Caco-2 (cell line): Measurements from ENCODE around the gene CCDC3. TPM values are rescaled to one million over a fixed set of nuclear protein-coding genes. Genes with fewer than 3 reads are reported as not detected.
"Not testable (repeated sequence)": the region's sequence is repeated elsewhere in the genome, so short reads cannot be mapped to it uniquely, and the experiment has no call there.

ENCODE experiments used
- BruUV-seq: library from RNA; stranded (reverse); fragments of 400-500 nt; replicated peaks from 2 replicates; lab custom pipeline; 2021; lab: Mats Ljungman, UMichigan
- CTCF ChIA-PET: fragments of 300-600 bp; sonication (Branson Sonifier 250); formaldehyde crosslinking; loops from one replicate; lab custom pipeline; 2022; ENCODE audit warnings: antibody characterized with exemption; lab: Charles Lee
- POLR2A ChIA-PET: fragments of 300-600 bp; sonication (Branson Sonifier 250); formaldehyde crosslinking; loops from one replicate; lab custom pipeline; 2022; ENCODE audit warnings: antibody characterized with exemption; lab: Charles Lee
- DNase-seq, 2 experiments: peaks; one replicate each; pipeline versions ENCODE4 v3.0.0 to v3.0.0-alpha.2; 2020 to 2022
- H3K27me3 ChIP-seq: replicated peaks from 2 replicates; pipeline ENCODE4 v1.6.0; 2011; ENCODE audit warnings: low read length; ENCODE audit not compliant: control insufficient read depth, insufficient read depth
- H3K36me3 ChIP-seq: 2 replicates; pipeline ENCODE4 v1.5.1; 2011; ENCODE audit warnings: low read length; ENCODE audit not compliant: control insufficient read depth, insufficient read depth
- H3K4me1 ChIP-seq: fragments of 250-450 bp; sonication (Bioruptor Pico); 2 replicates; pipeline ENCODE4 v1.5.1; 2020; ENCODE audit warnings: mild to moderate bottlenecking
- H3K4me3 ChIP-seq: 2 replicates; pipeline ENCODE4 v1.5.1; 2011; ENCODE audit warnings: low read depth, mild to moderate bottlenecking, control low read depth, low read length
- H3K9me3 ChIP-seq: fragments of 250-450 bp; sonication (Bioruptor Pico); 2 replicates; pipeline ENCODE4 v1.5.1; 2020; ENCODE audit warnings: mild to moderate bottlenecking, moderate library complexity
- H3K27ac Mint-ChIP-seq: one replicate; pipeline ENCODE4 v1.8.0; 2022; ENCODE audit warnings: mixed read lengths; ENCODE audit not compliant: unreplicated experiment
- H3K27me3 Mint-ChIP-seq: one replicate; pipeline ENCODE4 v1.8.0; 2022; ENCODE audit warnings: mixed read lengths; ENCODE audit not compliant: insufficient read depth, unreplicated experiment
- H3K36me3 Mint-ChIP-seq: one replicate; pipeline ENCODE4 v1.8.0; 2022; ENCODE audit warnings: mild to moderate bottlenecking, mixed read lengths; ENCODE audit not compliant: insufficient read depth, unreplicated experiment
- H3K4me1 Mint-ChIP-seq: one replicate; pipeline ENCODE4 v1.8.0; 2022; ENCODE audit warnings: low read depth, mixed read lengths; ENCODE audit not compliant: unreplicated experiment
- H3K4me3 Mint-ChIP-seq: one replicate; pipeline ENCODE4 v1.8.0; 2022; ENCODE audit warnings: mild to moderate bottlenecking, moderate library complexity, mixed read lengths; ENCODE audit not compliant: unreplicated experiment
- H3K9me3 Mint-ChIP-seq: one replicate; pipeline ENCODE4 v1.8.0; 2022; ENCODE audit warnings: mixed read lengths; ENCODE audit not compliant: unreplicated experiment
- intact Hi-C: fragments of 100-400 bp; cut with micrococcal nuclease; formaldehyde crosslinking; loops from one replicate; pipeline ENCODE4 v1.10.0; 2022; ENCODE audit not compliant: unreplicated experiment
- total RNA-seq: library from RNA; stranded (reverse); gene quantifications from 2 replicates; pipeline ENCODE4 v1.2.3, GENCODE V29; 2022
- TF ChIP-seq, protein P1 (sequence below), 2 experiments: fragments of 200-600 bp in 1 of 2; IDR thresholded peaks; 1 replicate in 1 of 2; 2 replicates in 1 of 2; pipeline versions ENCODE4 v1.5.1 to v1.8.0; 2011 to 2022; ENCODE audit warnings: antibody characterized with exemption in 1 of 2, control low read depth in 1 of 2, inconsistent platforms in 1 of 2, low read depth in 1 of 2, low read length in 1 of 2, mild to moderate bottlenecking in 1 of 2, moderate library complexity in 1 of 2; ENCODE audit not compliant: insufficient read depth in 1 of 2, severe bottlenecking in 1 of 2, unreplicated experiment in 1 of 2

Gene CCDC3
- total RNA-seq, 1 experiment from 2014 or later = 3.2 TPM

DNA sequence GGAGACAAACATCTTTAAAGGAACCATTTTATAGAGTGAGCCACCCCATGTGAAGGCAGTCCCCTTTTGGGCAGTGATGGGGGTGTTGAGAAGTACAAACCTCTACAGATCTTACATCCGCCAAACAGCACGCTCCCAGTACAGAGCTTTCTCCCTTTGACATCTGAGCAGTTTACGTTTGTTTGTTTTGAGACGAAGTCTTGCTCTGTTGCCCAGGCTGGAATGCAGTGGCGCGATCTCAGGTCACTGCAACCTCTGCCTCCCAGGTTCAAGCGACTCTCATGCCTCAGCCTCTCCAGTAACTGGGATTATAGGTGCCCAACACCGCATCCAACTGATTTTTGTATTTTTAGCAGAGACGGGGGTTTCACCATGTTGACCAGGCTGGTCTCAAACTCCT lies 128.9 kb downstream of the CCDC3 start:
- POLR2A ChIA-PET = no interaction called here
- TF ChIP-seq, protein P1, sequence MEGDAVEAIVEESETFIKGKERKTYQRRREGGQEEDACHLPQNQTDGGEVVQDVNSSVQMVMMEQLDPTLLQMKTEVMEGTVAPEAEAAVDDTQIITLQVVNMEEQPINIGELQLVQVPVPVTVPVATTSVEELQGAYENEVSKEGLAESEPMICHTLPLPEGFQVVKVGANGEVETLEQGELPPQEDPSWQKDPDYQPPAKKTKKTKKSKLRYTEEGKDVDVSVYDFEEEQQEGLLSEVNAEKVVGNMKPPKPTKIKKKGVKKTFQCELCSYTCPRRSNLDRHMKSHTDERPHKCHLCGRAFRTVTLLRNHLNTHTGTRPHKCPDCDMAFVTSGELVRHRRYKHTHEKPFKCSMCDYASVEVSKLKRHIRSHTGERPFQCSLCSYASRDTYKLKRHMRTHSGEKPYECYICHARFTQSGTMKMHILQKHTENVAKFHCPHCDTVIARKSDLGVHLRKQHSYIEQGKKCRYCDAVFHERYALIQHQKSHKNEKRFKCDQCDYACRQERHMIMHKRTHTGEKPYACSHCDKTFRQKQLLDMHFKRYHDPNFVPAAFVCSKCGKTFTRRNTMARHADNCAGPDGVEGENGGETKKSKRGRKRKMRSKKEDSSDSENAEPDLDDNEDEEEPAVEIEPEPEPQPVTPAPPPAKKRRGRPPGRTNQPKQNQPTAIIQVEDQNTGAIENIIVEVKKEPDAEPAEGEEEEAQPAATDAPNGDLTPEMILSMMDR (IDR thresholded peaks at IDR 0.05; ENCODE audit: insufficient read depth in 1 of 2, low read depth in 1 of 2, low read length in 1 of 2, severe bottlenecking in 1 of 2, unreplicated experiment in 1 of 2) = no peak
- Mint-ChIP-seq H3K4me3 (no peak overlapping the region), H3K4me1 (no peaks in the 10 kb centered on the region), H3K36me3 (no peaks in the 10 kb centered on the region), H3K27ac (no peak overlapping the region), H3K27me3 (peaks cover 2% of the 10 kb centered on the region), H3K9me3 (no peaks in the 10 kb centered on the region)
- no peaks in the 10 kb centered on the region for H3K4me1 ChIP-seq
- no peaks in the 10 kb centered on the region for H3K36me3 ChIP-seq
- CTCF ChIA-PET = interaction anchor here (1.5 kb wide), 1 partner anchor 90 kb away, joined by 3 read pairs; no protein-coding TSS in a partner anchor
- no peaks in the 10 kb centered on the region for H3K27me3 ChIP-seq
- no peak overlapping the region for H3K4me3 ChIP-seq
- no TSS peak for BruUV-seq
- intact Hi-C loops = no loop called here
- H3K9me3 ChIP-seq = no peaks in the 10 kb centered on the region
- DNase-seq = no peak

DNA sequence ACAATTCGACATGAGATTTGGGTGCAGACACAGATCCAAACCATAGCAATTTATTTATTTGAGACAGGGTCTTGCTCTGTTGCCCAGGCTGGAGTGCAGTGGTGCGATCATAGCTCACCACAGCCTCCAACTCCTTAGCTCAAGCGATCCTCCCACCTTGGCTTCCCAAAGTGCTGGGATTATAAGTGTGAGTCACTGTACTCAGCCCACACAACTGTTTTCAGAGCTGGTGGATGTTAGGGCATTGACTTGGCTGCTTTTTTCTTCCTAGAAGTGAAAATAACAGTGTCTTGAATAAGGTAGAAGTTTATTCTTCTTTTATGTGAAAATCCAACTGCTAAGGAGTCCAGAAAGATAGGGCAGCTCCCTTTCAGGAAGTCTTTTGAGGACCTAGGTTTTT lies 132.1 kb downstream of the CCDC3 start:
- TF ChIP-seq, protein P1 (IDR thresholded peaks at IDR 0.05; ENCODE audit: insufficient read depth in 1 of 2, low read depth in 1 of 2, low read length in 1 of 2, severe bottlenecking in 1 of 2, unreplicated experiment in 1 of 2) = no peak
- Mint-ChIP-seq H3K4me1 (no peaks in the 10 kb centered on the region), H3K27me3 (peaks cover 2% of the 10 kb centered on the region), H3K9me3 (no peaks in the 10 kb centered on the region), H3K36me3 (no peaks in the 10 kb centered on the region), H3K4me3 (no peak overlapping the region), H3K27ac (no peak overlapping the region)
- Histone ChIP-seq H3K4me3 (no peak overlapping the region), H3K4me1 (no peaks in the 10 kb centered on the region), H3K36me3 (no peaks in the 10 kb centered on the region), H3K9me3 (no peaks in the 10 kb centered on the region), H3K27me3 (no peaks in the 10 kb centered on the region)
- CTCF ChIA-PET = no interaction called here
- POLR2A ChIA-PET = no interaction called here
- no peak for DNase-seq
- intact Hi-C loops = no loop called here
- no TSS peak for BruUV-seq

DNA sequence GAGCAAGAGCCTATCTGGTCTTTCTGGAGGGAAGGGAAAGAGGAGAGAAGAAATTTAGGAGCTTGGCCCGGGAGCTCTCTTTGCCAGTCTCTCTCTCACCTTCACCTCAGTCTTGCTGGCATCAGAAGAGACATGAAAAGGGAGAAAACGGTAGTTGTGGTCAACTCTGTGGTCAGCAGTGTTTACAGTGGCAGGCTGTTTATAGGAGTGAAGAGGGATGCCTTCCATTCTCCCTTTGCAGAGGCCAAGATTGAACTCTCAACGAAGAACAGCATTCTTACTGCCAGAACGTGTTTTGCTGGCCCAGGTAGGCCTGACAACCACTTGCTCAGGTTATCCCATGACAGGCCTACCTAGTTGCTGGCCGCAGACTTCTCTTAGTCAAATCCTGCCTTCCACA lies 133.3 kb downstream of the CCDC3 start:
- intact Hi-C loops = no loop called here
- no peaks in the 10 kb centered on the region for H3K9me3 Mint-ChIP-seq
- H3K9me3 ChIP-seq = no peaks in the 10 kb centered on the region
- H3K27me3 ChIP-seq = no peaks in the 10 kb centered on the region
- TF ChIP-seq, protein P1 (IDR thresholded peaks at IDR 0.05; ENCODE audit: insufficient read depth in 1 of 2, low read depth in 1 of 2, low read length in 1 of 2, severe bottlenecking in 1 of 2, unreplicated experiment in 1 of 2) = no peak
- no peak for DNase-seq
- no peak overlapping the region for H3K4me3 Mint-ChIP-seq
- ChIA-PET POLR2A (no interaction called here), CTCF (no interaction called here)
- peaks cover 2% of the 10 kb centered on the region for H3K27me3 Mint-ChIP-seq
- H3K36me3 ChIP-seq = no peaks in the 10 kb centered on the region
- no peaks in the 10 kb centered on the region for H3K4me1 Mint-ChIP-seq
- no TSS peak for BruUV-seq
- no peaks in the 10 kb centered on the region for H3K4me1 ChIP-seq
- no peaks in the 10 kb centered on the region for H3K36me3 Mint-ChIP-seq
- H3K27ac Mint-ChIP-seq = no peak overlapping the region
- H3K4me3 ChIP-seq = no peak overlapping the region

DNA sequence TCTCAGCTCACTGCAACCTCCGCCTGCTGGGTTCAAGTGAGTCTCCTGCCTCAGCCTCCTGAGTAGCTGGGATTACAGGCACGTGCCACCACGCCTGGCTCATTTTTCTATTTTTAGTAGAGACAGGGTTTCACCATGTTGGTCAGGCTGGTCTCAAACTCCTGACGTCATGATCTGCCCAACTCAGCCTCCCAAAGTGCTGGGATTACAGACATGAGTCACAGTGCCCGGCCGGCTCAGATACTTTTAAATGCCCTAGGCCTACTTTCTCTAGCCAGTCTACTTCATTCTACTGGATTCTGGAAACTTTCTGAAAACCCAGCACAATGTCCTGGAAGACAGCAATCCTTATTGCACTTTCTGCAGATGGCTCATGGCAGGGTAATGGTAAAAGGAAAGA lies 136.0 kb downstream of the CCDC3 start:
- intact Hi-C loops, H3K36me3 Mint-ChIP-seq, H3K4me3 Mint-ChIP-seq, H3K9me3 ChIP-seq, H3K27ac Mint-ChIP-seq, H3K4me3 ChIP-seq, H3K27me3 Mint-ChIP-seq, DNase-seq, BruUV-seq, H3K27me3 ChIP-seq, H3K36me3 ChIP-seq, CTCF ChIA-PET, H3K4me1 Mint-ChIP-seq, POLR2A ChIA-PET, H3K9me3 Mint-ChIP-seq, H3K4me1 ChIP-seq: not testable (repeated sequence)
